Activated T-helper 9 cell treated with anti-CD3 and anti-CD28 coated beads, Interleukin-2, amount 50 U/mL, for 16 hours (primary cell): Measurements from ENCODE around the gene KCNJ14.

Experiments used
- DNase-seq: peaks from one replicate; pipeline ENCODE4 v3.0.0-alpha.2; 2020; ENCODE audit warnings: low read depth

The KCNJ14 gene

GRCh38 chr19:48455171-48455907, at the start of gene KCNJ14:
Gene KCNJ14 (plus strand): TSS chr19:48455574. CDS start chr19:48461725, 6,151 bp downstream.
- DNase-seq = no peak

DNA sequence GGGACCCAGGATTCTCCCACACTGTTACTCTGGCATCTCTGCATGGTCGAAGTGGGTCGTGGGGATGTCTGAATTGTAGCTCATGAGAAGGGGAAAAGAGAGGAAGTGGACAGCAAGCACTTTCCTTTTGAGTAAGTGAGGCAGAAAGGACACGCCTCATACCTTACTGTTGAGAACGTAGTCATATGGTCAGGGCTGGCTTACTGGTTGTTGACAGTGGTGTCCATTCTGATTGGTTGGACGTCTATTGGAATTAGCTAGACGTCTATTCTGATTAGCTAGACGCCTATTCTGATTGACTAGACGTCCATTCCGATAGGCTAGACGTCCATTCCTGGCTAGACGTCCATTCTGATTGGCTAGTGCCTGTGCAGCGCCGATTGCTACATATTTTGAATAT, 49.5 kb upstream of the KCNJ14 start:
- DNase-seq = no peak

DNA sequence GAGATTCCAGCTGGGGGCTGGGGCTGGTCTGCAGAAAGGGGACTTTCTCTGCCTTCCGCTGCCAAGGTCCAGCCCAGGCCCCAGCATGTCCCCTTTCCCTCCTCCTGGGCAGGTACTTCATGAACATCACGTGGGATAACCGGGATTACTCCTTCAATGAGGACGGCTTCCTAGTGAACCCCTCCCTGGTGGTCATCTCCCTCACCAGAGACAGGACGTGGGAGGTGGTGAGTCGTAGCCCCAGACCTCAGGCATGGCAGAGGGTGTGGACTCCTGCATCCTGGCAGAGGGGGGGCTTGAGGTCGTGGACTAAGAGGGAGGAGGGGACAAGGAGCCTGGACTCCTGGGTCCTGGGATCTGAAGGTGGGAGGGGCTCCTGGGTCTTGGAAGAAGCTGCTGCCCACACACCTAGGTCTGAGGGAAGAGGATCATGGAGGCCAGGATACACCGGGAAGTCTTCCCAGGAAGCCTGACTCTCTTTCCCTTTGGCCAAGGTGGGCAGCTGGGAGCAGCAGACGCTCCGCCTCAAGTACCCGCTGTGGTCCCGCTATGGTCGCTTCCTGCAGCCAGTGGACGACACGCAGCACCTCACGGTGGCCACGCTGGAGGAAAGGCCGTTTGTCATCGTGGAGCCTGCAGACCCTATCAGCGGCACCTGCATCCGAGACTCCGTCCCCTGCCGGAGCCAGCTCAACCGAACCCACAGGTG, 41.3 kb upstream of the KCNJ14 start:
- no peak for DNase-seq

DNA sequence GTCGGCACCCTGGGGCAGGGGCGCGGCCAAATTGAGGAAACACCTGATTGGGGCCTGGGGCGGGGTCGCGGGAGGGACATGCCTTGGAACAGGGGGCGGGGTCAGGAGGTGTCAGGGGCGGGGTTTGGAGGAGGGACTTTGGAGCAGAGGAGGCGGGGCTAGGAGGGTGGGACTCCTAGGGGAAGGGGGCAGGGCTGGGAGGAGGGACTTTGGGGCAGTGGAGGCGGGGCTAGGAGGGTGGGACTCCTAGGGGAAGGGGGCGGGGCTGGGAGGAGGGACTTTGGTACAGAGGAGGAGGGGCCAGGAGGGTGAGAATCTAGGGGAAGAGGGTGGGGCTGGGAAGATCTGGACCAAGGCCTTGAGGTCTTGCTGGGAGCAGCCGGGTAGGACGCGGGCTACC, 40.0 kb upstream of the KCNJ14 start:
- DNase-seq = peak; percentile 51

DNA sequence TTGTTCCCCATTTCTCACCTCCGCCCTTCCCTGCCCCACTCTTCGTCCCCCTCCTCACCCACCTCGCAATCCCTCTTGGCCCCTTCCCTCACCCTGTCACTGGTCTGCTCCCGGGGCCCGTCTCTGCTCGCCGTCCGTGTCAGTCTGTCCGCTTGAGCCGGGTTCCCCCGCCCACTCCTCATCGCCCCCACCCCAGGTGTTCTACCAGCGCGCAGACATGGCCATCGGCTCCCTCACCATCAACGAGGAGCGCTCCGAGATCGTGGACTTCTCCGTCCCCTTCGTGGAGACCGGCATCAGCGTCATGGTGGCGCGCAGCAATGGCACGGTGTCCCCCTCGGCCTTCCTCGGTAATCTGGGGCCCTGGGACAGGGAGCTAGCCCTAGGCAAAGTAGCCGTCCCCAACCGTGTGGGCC, 39.6 kb upstream of the KCNJ14 start:
- DNase-seq = no peak

- no peak for DNase-seq
Observed at GRCh38 chr19:48417421-48417820, 38.0 kb upstream of the KCNJ14 start.

- DNase-seq = no peak
Observed at GRCh38 chr19:48418317-48419064, 36.9 kb upstream of the KCNJ14 start.

GRCh38 chr19:48419158-48419920, 36.0 kb upstream of the KCNJ14 start:
- DNase-seq = peak; percentile 63

DNA sequence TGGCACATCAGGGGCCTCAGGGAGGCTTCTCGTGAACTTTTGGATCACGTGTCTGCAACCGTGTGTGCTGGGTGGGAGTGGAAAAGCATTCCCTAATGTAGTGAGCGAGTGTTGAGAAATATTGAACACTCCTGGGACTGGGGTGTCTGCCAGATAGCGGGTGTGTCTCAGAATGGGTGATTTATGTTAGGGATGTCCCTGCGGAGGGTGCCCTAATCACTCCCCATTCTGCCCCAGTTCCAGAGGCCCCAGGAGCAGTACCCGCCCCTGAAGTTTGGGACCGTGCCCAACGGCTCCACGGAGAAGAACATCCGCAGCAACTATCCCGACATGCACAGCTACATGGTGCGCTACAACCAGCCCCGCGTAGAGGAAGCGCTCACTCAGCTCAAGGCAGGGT, 33.8 kb upstream of the KCNJ14 start:
- DNase-seq = no peak

GRCh38 chr19:48424694-48425219, 30.6 kb upstream of the KCNJ14 start:
- no peak for DNase-seq

DNA sequence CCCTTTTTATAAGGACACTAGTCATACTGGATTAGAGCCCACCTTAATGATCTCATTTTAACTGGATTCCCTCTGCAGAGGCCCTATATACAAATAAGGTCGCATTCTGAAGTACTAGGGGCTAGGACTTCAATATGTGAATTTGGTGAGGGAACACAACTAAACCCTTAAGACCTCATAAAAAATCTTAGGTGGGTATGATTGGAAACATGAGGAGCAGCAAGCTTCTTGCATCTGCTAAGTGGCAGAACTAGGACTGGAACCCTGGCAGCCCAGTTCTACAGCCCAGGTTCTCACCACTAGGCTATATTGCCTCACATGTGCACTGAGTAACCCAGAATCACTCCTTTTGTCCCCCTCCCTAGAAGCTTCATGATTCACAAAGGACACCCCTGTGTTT, 26.7 kb upstream of the KCNJ14 start:
- no peak for DNase-seq

DNA sequence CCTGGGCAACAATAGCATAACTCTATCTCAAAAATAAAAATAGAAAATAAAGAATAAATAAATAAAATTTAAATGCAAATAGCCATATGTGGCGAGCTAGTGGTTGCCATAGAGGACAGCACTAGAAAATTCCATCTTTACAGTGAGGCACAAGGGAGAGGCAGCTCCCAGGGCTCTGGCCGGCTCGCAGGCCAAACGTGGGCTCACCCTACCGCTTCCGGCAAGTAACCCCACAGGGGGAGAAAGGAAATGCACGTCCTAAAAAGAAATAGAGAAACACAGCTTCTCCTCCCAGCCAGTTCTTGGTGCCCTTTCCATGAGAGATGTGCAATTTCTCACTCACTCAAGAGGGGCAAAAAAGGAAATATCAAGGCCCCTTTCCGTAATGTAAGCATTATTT, 22.0 kb upstream of the KCNJ14 start:
- no peak for DNase-seq

- DNase-seq = no peak
Observed at GRCh38 chr19:48436586-48436985, 18.8 kb upstream of the KCNJ14 start.

DNA sequence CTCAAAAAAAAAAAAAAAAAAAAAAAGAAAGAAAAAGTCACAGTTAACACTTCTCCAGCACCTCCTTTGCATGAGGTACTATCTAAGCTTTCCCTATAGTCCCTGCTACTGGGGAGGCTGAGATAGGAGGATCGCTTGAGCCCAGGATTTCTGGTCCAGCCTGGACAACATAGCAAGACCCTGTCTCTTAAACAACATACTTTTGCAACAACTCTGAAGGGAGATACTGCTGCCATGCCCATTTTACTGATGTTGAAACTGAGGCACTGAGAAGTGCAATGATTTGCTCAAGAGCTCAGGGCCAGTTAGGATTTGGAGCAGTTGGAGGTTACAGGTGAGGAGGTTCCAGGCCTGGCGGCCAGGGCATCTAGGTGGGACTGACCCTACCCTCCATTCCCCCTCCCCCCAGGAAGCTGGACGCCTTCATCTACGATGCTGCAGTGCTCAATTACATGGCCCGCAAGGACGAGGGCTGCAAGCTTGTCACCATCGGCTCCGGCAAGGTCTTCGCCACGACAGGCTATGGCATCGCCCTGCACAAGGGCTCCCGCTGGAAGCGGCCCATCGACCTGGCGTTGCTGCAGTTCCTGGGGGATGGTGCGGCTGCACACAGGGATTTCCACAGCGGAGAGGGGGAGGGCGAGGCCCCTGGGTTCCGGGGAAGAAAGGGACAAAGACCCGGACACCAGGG, 13.9 kb upstream of the KCNJ14 start:
- no peak for DNase-seq

DNA sequence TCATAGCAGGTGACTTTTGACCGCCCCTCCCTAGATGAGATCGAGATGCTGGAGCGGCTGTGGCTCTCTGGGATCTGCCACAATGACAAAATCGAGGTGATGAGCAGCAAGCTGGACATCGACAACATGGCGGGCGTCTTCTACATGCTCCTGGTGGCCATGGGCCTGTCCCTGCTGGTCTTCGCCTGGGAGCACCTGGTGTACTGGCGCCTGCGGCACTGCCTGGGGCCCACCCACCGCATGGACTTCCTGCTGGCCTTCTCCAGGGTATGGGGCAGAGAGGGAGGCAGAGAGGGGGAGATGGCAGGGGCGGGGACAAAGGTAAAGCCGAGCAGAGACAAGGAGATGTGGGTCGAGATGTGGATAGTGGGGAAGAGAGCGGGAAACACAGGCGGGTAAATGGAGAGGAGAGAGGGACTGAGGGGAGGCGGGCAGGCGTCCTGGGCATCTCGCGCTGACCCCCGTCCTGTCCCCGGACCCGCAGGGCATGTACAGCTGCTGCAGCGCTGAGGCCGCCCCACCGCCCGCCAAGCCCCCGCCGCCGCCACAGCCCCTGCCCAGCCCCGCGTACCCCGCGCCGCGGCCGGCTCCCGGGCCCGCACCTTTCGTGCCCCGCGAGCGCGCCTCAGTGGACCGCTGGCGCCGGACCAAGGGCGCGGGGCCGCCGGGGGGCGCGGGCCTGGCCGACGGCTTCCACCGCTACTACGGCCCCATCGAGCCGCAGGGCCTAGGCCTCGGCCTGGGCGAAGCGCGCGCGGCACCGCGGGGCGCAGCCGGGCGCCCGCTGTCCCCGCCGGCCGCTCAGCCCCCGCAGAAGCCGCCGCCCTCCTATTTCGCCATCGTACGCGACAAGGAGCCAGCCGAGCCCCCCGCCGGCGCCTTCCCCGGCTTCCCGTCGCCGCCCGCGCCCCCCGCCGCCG, 13.0 kb upstream of the KCNJ14 start:
- no peak for DNase-seq

DNA sequence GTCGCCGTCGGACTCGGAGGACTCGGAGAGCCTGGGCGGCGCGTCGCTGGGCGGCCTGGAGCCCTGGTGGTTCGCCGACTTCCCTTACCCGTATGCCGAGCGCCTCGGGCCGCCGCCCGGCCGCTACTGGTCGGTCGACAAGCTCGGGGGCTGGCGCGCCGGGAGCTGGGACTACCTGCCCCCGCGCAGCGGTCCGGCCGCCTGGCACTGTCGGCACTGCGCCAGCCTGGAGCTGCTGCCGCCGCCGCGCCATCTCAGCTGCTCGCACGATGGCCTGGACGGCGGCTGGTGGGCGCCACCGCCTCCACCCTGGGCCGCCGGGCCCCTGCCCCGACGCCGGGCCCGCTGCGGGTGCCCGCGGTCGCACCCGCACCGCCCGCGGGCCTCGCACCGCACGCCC, 12.1 kb upstream of the KCNJ14 start:
- DNase-seq = no peak

- DNase-seq = no peak
Observed at GRCh38 chr19:48443731-48444128, 11.6 kb upstream of the KCNJ14 start.

DNA sequence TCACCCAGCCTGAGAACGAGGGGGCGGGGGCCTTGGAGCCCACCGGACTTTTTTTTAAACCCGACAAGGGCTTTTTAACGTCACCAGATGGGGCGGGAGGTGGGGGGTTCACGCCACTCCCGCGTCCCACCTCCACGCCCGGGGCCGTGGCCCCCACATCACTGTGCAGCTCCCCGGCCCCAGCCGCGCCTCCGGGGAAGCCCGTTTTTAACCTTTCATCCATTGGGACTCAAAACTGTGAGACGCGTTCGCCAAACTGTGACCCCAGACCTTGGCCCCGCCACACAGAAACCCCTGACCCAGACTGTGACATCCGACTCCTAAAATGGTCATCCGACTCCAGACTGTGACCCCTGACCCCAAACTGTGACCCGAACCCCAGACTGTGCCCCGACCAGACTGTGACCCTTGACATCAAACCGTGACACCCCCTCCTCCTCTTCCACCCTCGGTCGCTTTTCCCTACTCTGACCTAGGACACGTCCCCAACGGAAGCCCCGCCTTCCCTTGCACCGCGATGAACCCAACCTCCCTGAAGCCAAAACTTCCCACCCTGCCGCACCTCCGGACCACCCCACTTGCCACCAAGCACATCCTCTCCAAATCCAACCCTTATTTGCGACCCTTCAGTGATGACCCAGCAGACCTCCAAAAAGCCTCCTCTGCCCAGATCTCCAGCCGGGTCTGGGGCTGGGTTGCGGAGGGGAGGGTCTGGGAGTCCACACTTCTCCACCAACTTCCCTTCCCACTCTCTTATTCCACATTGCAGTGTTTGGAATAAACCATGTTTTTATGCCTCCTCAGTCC, 11.0 kb upstream of the KCNJ14 start:
- DNase-seq = no peak

DNA sequence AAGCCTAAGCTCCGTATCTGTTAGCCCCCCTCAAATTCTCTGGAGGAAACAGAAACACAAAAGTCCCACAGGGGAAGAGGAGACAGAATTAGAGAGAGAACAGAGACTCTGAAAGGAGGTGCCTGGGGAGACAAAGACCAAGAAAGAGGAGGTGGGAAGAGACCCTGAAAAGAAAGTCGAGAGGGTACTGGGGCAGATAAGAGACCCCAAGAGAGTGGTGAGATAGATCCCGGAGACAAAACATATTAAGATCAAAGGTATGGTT, 10.5 kb upstream of the KCNJ14 start:
- DNase-seq = no peak

- DNase-seq = no peak
Observed at GRCh38 chr19:48445256-48445605, 10.1 kb upstream of the KCNJ14 start.
